ENCODE data around the gene FGGY.

FGGY gene

DNA sequence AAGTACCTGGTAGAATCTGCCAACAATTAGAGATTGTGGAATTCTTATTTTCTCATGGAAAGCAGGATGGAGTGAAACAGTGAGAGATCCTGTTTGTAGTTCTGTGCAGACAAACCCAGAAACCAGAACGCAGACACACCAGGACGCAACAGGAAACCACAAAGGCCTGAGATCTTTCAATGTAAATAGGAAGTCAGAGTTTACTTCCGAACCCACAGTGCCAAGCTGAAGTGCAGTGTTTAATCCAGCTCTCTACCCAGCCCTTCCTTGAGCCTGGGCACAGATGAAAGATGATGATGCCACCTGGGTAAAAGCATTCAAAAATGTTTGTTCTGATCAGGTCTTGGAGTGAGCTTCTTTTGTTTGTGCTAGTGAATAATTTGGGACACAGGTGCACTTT, 273.6 kb downstream of the FGGY start:
- Histone ChIP-seq H3K9me3 (ENCODE audit: insufficient read depth, low read length) (no peaks in the 10 kb centered on the region), H3K27me3 (ENCODE audit: low read length) (no peaks in the 10 kb centered on the region), H2AFZ (ENCODE audit: low read depth, low read length, severe bottlenecking) (no peak overlapping the region), H3K4me2 (ENCODE audit: low read depth, low read length, poor library complexity, severe bottlenecking) (peak overlapping the region; percentile 31), H3K27ac (ENCODE audit: low read depth, low read length) (no peak overlapping the region), H3F3A (ENCODE audit: insufficient read depth) (no peaks in the 10 kb centered on the region), H3K9ac (ENCODE audit: low read length) (no peak overlapping the region), H3K36me3 (ENCODE audit: low read length) (no peaks in the 10 kb centered on the region), H4K20me1 (ENCODE audit: low read depth, low read length) (no peaks in the 10 kb centered on the region), H3K4me3 (ENCODE audit: insufficient read depth, low read length, poor library complexity, severe bottlenecking) (no peak overlapping the region), H3K9me2 (replicated peaks; ENCODE audit: insufficient read depth, low read length) (no peaks in the 10 kb centered on the region), H3K79me2 (ENCODE audit: insufficient read depth, low read length) (no peaks in the 10 kb centered on the region)
- TF ChIP-seq CTCF (IDR thresholded peaks at IDR 0.05; ENCODE audit: insufficient read depth, low read length, poor library complexity, severe bottlenecking), result no peak
- no peak for TF ChIP-seq EZH2phosphoT487 (conservative IDR thresholded peaks at IDR 0.05; ENCODE audit: low read length)

- Histone ChIP-seq H3K4me2 (ENCODE audit: low read depth, low read length, poor library complexity, severe bottlenecking) (no peak overlapping the region), H3K36me3 (ENCODE audit: low read length) (no peaks in the 10 kb centered on the region), H3K4me3 (ENCODE audit: insufficient read depth, low read length, poor library complexity, severe bottlenecking) (no peak overlapping the region), H3K27me3 (ENCODE audit: low read length) (no peaks in the 10 kb centered on the region), H3K79me2 (ENCODE audit: insufficient read depth, low read length) (no peaks in the 10 kb centered on the region), H3K9me2 (replicated peaks; ENCODE audit: insufficient read depth, low read length) (no peaks in the 10 kb centered on the region), H2AFZ (ENCODE audit: low read depth, low read length, severe bottlenecking) (no peak overlapping the region), H3F3A (ENCODE audit: insufficient read depth) (no peaks in the 10 kb centered on the region), H4K20me1 (ENCODE audit: low read depth, low read length) (no peaks in the 10 kb centered on the region), H3K27ac (ENCODE audit: low read depth, low read length) (no peak overlapping the region), H3K9me3 (ENCODE audit: insufficient read depth, low read length) (0 out of 2 replicates have a peak, but pooled peaks cover 3% of the 10 kb centered on the region), H3K9ac (ENCODE audit: low read length) (no peak overlapping the region)
- TF ChIP-seq CTCF (IDR thresholded peaks at IDR 0.05; ENCODE audit: insufficient read depth, low read length, poor library complexity, severe bottlenecking) (no peak), EZH2phosphoT487 (conservative IDR thresholded peaks at IDR 0.05; ENCODE audit: low read length) (no peak)
Observed at GRCh38 chr1:59574085-59574484, 277.2 kb downstream of the FGGY start.

- no peaks in the 10 kb centered on the region for H4K20me1 ChIP-seq (ENCODE audit: low read depth, low read length)
- no peak overlapping the region for H2AFZ ChIP-seq (ENCODE audit: low read depth, low read length, severe bottlenecking)
- H3K9ac ChIP-seq (ENCODE audit: low read length), result no peak overlapping the region
- H3K79me2 ChIP-seq (ENCODE audit: insufficient read depth, low read length), result no peaks in the 10 kb centered on the region
- H3K9me2 ChIP-seq (replicated peaks; ENCODE audit: insufficient read depth, low read length), result no peaks in the 10 kb centered on the region
- TF ChIP-seq EZH2phosphoT487 (conservative IDR thresholded peaks at IDR 0.05; ENCODE audit: low read length), result no peak
- TF ChIP-seq CTCF (IDR thresholded peaks at IDR 0.05; ENCODE audit: insufficient read depth, low read length, poor library complexity, severe bottlenecking), result no peak
- no peak overlapping the region for H3K4me2 ChIP-seq (ENCODE audit: low read depth, low read length, poor library complexity, severe bottlenecking)
- H3K27ac ChIP-seq (ENCODE audit: low read depth, low read length), result no peak overlapping the region
- H3K36me3 ChIP-seq (ENCODE audit: low read length), result no peaks in the 10 kb centered on the region
- no peak overlapping the region for H3K4me3 ChIP-seq (ENCODE audit: insufficient read depth, low read length, poor library complexity, severe bottlenecking)
- no peaks in the 10 kb centered on the region for H3K27me3 ChIP-seq (ENCODE audit: low read length)
- H3F3A ChIP-seq (ENCODE audit: insufficient read depth), result no peaks in the 10 kb centered on the region
- H3K9me3 ChIP-seq (ENCODE audit: insufficient read depth, low read length), result 0 out of 2 replicates have a peak, but pooled peaks cover 3% of the 10 kb centered on the region
Observed at GRCh38 chr1:59577774-59578173, 280.9 kb downstream of the FGGY start.
